Right ventricle myocardium superior (tissue), 1 donor: ENCODE results near the gene MCU. TPM values are rescaled to one million over a fixed set of nuclear protein-coding genes. Genes with fewer than 3 reads are reported as not detected.
A peak's percentile ranks its signal among the peaks of the same experiment; 100 is the strongest.
"Not testable (repeated sequence)": the region's sequence is repeated elsewhere in the genome, so short reads cannot be mapped to it uniquely, and the experiment has no call there.

ENCODE experiments used
- ATAC-seq: fragments of 200-7000 bp; cut with Tn5 transposase; one replicate; pipeline ENCODE4 v1.9.1; 2020; ENCODE audit warnings: mild to moderate bottlenecking; ENCODE audit not compliant: poor library complexity
- DNase-seq: peaks from one replicate; pipeline ENCODE4 v3.0.0-alpha.2; 2020
- intact Hi-C: fragments of 100-400 bp; cut with DNase I; formaldehyde crosslinking; loops from one replicate; pipeline ENCODE4 v1.11.2; 2022
- total RNA-seq: library from RNA; stranded (reverse); fragmentation: NEBNext Ultra II Directional; extraction: Animal tissue kit (Norgen Biotek cat#: 25700); gene quantifications from one replicate; pipeline ENCODE4 v1.2.1, GENCODE V29; 2021
- donor health status: DM: no; HTN: yes; CAD: no; lungs with severe emphysema.

The MCU gene
- total RNA-seq, 1 donor from 2014 or later: 11.3 TPM

DNA sequence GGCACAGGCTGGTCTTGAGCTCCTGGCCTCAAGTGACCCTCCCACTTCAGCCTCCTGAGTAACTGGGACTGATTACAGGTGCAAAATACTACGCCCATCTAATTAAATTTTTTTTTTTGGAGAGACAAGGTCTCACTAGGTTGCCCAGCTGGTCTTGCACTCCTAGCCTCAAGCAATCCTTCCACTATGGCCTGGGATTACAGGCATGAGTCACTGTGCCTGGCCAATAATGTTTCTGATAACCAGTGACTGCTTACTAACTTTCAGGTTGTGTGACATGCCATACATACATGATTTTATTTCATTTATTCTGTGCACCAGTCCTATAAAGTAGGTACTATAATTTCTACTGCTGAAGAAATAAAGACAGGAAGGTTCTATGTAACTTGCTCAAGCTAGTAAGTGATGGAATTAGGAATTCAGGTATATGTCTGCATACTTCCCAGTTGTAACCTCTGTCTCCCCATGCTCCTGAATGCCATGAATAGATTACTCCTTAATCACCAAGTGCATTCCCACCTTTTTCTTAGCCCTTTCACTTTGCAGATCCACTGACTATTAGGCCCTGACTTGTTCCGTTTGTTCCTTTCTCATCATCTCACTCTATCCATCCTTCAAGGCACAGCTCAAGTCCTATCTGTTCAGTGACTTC is 28.1 kb downstream of the MCU start:
- intact Hi-C loops: no loop called here
- DNase-seq (no peak), ATAC-seq (no peak)

- ATAC-seq (no peak), DNase-seq (no peak)
- intact Hi-C loops: no loop called here
Observed at GRCh38 chr10:72720814-72721660, 29.1 kb downstream of the MCU start.

- no peak for DNase-seq
- ATAC-seq: no peak
- intact Hi-C loops: no loop called here
Observed at GRCh38 chr10:72727130-72727529, 35.2 kb downstream of the MCU start.

- no peak for DNase-seq
- ATAC-seq: no peak
- intact Hi-C loops: no loop called here
Observed at GRCh38 chr10:72728462-72728861, 36.5 kb downstream of the MCU start.

DNA sequence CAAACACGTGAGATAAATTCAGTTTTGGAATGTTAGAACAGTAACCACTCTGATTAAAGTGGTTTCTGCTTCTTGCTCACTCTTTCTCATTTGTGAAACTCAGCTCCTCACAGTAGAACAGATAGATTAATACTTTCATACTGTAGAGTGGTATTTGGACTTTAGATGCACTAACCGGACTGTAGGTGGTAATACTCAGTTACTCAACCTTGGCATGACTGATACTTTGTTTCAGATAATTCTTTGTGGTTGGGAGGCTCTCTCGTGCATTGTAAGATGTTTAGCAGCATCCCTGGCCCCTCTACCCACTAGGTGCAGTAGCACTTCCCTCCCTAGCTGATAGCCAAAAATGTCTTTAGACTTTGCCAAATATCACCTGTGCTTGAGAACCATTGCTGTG is 37.6 kb downstream of the MCU start:
- no peak for ATAC-seq
- DNase-seq: no peak
- intact Hi-C loops: no loop called here

- intact Hi-C loops: no loop called here
- ATAC-seq (no peak), DNase-seq (no peak)
Observed at GRCh38 chr10:72730479-72730878, 38.5 kb downstream of the MCU start.

DNA sequence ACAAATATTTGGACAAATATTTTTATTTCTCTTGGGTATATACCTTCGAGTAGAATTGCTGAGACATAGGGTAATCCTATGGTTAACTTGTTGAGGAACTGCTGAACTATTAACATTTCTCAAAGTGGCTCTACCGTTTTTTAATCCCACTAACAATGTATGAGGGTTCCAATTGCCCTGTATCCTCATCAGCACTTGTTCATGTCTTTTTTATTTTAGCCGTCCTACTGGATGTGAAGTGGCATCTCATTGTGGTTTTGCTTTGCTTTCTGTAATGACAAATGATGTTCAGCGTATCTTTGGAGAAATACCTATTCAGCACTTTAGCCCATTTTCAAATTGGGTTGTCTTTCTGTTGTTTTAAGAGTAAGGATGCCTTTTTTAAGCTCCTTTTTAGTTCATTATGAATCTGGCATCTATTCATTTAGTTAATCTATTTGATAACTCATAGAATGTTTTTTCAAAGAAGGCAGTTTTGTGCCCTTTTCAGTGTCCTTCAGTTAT is 40.0 kb downstream of the MCU start:
- intact Hi-C loops: no loop called here

DNA sequence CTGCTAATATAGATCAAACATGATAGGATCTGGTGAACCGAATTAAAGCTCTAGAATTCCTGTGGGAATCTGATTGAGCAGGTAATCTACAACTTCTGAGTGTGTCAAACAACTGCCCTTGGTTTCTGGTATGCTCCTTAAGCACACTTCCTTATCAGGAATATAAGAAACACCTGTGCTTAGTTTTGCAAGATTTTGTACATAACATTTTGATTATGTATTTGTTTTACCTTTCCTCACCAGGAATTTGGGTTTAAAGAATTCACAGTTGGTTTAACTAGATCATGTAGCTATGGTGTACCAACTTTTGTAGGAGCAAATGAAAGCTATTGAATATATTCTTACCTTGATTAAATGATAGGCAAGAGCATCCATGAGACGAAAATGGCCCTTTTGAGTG is 40.6 kb downstream of the MCU start:
- intact Hi-C loops: no loop called here
- ATAC-seq (no peak), DNase-seq (no peak)

More for the DNA sequence above, 40.0 kb downstream of the MCU start:
- no peak for DNase-seq
- no peak for ATAC-seq

GRCh38 chr10:72733989-72734388 is 42.0 kb downstream of the MCU start:
- ATAC-seq (no peak), DNase-seq (no peak)
- intact Hi-C loops: no loop called here

DNA sequence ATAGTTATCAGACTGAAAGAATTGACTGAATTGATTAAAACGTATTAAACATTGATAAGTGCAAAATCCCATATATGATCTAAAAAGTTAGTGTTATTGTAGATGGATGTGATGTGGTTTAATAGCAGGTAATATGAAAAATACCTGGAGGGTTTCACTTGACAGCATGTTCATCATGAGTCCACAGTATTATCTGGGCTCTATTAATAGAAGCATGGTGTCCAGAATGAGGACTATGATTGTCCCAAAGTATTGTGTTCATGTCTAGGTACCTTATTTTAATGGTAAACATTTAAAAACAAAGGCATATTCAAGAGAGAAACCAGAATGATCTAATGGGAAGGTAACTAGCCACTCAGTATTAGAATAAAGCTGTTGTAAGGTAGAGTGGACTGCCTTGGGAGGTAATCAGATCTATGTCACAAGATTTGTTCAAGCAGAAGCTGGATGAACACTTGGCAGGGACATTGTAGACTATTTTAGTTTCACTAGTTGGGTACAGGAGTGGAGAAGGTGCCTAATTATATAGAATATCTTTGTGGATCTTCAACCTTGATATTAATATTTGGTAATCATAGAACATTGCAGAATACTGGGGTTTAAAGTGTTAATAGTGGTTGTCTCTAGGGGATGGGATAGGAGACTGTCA is 43.5 kb downstream of the MCU start:
- ATAC-seq: peak; percentile 53
- intact Hi-C loops: no loop called here
- DNase-seq: no peak

DNA sequence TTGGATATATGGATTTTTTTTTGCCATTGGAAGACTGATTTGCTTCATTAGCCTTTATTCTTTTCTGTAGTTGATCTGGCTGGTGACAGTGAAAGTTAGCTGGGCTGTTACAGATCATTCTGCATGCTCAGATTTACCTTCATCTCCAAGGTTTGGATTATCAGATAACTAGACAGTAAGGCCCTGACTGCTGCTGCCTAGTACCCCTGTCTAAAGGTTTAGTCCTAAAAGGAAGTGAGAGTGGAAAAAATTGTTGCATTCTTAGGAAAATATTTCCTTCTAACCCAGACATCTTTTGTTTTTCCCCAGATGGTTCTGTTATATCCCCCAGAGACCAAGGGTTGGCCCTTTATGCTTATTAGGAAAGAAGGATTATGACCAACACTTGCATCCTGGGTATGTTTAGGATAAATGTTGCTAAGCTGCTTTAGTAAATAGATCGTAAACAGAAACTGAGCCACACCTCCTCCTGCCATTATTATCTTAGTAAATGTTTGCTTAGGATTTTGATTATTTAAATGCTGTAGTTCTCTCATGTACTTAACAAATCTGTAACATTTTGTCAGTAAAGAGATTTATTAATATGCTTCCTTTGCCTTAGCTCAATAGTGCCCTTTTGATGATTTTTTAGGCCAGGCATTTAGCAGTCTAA is 44.4 kb downstream of the MCU start:
- ATAC-seq: peak; percentile 34
- no peak for DNase-seq
- intact Hi-C loops: no loop called here

GRCh38 chr10:72736828-72737220 is 44.9 kb downstream of the MCU start:
- intact Hi-C loops: no loop called here
- DNase-seq (no peak), ATAC-seq (no peak)

DNA sequence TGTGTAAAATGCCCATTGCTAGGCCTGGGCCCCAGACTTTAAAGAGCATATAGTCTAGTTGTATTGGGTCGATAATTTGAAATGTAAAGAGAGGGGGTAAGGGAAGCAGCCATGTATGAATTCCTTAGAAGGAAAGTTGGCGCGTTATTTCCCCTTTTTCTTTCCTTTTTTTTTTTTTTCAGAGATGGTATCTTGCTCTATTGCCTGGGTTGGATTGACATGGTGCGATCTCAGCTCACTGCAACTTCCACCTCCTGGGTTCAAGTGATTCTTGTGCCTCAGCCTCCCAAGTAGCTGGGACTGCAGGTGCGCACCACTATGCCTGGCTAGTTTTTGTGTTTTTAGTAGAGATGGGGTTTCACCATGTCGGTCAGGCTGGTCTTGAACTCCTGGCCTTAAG is 45.4 kb downstream of the MCU start:
- intact Hi-C loops, ATAC-seq, DNase-seq: not testable (repeated sequence)

- peak; percentile 34 for ATAC-seq
- intact Hi-C loops: no loop called here
- DNase-seq: no peak
Observed at GRCh38 chr10:72738486-72738885, 46.5 kb downstream of the MCU start.

DNA sequence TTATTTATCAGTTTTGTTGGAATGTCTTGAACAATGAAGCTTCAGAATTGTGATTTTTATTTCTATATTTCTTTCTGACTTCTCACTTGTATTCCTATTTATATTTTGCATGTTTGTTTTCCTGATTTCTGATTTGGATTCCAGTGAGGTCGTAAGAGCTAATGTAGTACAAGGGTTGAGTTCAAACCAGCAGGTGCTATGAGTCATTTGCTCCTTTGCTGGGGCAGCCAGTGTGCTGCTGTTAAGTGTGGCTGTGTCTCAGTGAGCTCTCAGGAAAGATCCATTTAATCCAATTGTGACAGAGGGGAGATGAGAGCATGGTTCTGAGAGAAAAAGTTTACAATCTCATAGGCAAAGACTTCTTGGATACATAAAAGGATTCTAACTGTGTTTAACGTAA is 48.6 kb downstream of the MCU start:
- DNase-seq (no peak), ATAC-seq (peak; percentile 65)
- intact Hi-C loops: no loop called here

DNA sequence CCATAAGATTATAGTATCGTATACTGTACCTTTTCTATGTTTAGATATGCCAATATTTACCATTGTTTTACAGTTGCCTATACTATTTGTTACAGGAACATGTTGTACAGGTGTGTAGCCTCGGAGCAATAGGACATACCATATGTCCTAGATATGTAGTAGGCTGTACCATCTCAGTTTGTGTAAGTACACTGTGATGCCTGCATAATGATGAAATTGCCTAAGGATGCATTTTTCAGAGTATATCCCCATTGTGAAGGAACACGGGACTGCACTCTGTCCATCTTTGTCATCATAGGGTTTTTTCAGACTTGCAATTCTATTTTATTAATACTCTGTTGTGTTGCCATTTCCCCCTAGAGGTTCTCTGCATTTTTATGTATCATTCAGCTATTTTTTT is 50.1 kb downstream of the MCU start:
- intact Hi-C loops: no loop called here
- ATAC-seq: no peak
- DNase-seq: no peak

GRCh38 chr10:72742797-72743196 is 50.9 kb downstream of the MCU start:
- intact Hi-C loops: no loop called here
- ATAC-seq (no peak), DNase-seq (no peak)

GRCh38 chr10:72744566-72744965 is 52.6 kb downstream of the MCU start:
- intact Hi-C loops: no loop called here
- no peak for ATAC-seq
- DNase-seq: no peak
